ENCODE measurements around the gene FAM200B.

GRCh38 chr4:15703439-15703838 is 21.8 kb downstream of the FAM200B start:
- no peak for TF ChIP-seq CTCF (conservative IDR thresholded peaks at IDR 0.05; ENCODE audit: low read depth, low read length)
- no peak for TF ChIP-seq POLR2A (IDR thresholded peaks at IDR 0.05; ENCODE audit: low read depth, low read length)
- no peak for TF ChIP-seq FOS (IDR thresholded peaks at IDR 0.05; ENCODE audit: low read depth, low read length)
- no peak for TF ChIP-seq RAD21 (IDR thresholded peaks at IDR 0.05; ENCODE audit: low read length)
- no peak for TF ChIP-seq SMC3 (IDR thresholded peaks at IDR 0.05; ENCODE audit: low read depth, low read length)
- no peak for TF ChIP-seq RFX5 (IDR thresholded peaks at IDR 0.05; ENCODE audit: low read depth, low read length)
- TF ChIP-seq MAFK (IDR thresholded peaks at IDR 0.05; ENCODE audit: low read depth, low read length): no peak
- no peak for TF ChIP-seq CEBPB (IDR thresholded peaks at IDR 0.05; ENCODE audit: low read depth, low read length)
- TF ChIP-seq USF2 (IDR thresholded peaks at IDR 0.05; ENCODE audit: low read depth, low read length): no peak
- no peak for TF ChIP-seq MXI1 (IDR thresholded peaks at IDR 0.05; ENCODE audit: borderline replicate concordance, low read depth, low read length)
- TF ChIP-seq ELK1 (IDR thresholded peaks at IDR 0.05; ENCODE audit: borderline replicate concordance, low read depth, low read length): no peak
- no peak for TF ChIP-seq RCOR1 (IDR thresholded peaks at IDR 0.05; ENCODE audit: insufficient replicate concordance, low read length)
- TF ChIP-seq NFE2L2 (IDR thresholded peaks at IDR 0.05; ENCODE audit: low read depth, low read length): no peak

Data from IMR-90 (cell line).